HepG2 (cell line): ENCODE results near the gene TMEM171.

Experiments used
- BCLAF1 ChIP-seq: fragments of 450-650 bp; IDR thresholded peaks from 2 replicates; pipeline ENCODE4 v1.6.1; 2017; ENCODE audit warnings: mild to moderate bottlenecking
- ETV6 ChIP-seq: sonication (generic); formaldehyde crosslinking; conservative IDR thresholded peaks from 2 replicates; pipeline ENCODE4 v1.4.0; 2020; ENCODE audit warnings: missing genetic modification reagents
- FOXA1 ChIP-seq, 2 experiments: fragments of 450-650 bp in 1 of 2; sonication (generic) in 1 of 2; formaldehyde crosslinking in 1 of 2; IDR thresholded peaks; 2 replicates each; pipeline versions ENCODE4 v1.4.0 to v1.6.1; 2016 to 2020; ENCODE audit warnings: missing genetic modification reagents in 1 of 2
- HMGXB3 ChIP-seq: sonication (generic); formaldehyde crosslinking; IDR thresholded peaks from 2 replicates; pipeline ENCODE4 v1.4.0; 2020; ENCODE audit warnings: missing genetic modification reagents, borderline replicate concordance
- ONECUT2 ChIP-seq: sonication (generic); formaldehyde crosslinking; IDR thresholded peaks from 2 replicates; pipeline ENCODE4 v1.4.0; 2020; ENCODE audit warnings: missing genetic modification reagents
- POLR2A ChIP-seq, 2 experiments: IDR thresholded peaks; 2 replicates each; pipeline ENCODE4 v1.6.1; 2011; ENCODE audit warnings: low read depth in 2 of 2, low read length in 2 of 2, mild to moderate bottlenecking in 1 of 2, moderate library complexity in 1 of 2; ENCODE audit not compliant: insufficient read depth in 1 of 2
- ZBTB1 ChIP-seq: sonication (generic); formaldehyde crosslinking; IDR thresholded peaks from 2 replicates; pipeline ENCODE4 v1.4.0; 2020; ENCODE audit warnings: missing genetic modification reagents, borderline replicate concordance
- ZBTB20 ChIP-seq: sonication (generic); formaldehyde crosslinking; IDR thresholded peaks from 2 replicates; pipeline ENCODE4 v1.8.1; 2023; ENCODE audit warnings: missing genetic modification reagents, low read depth, mild to moderate bottlenecking, borderline replicate concordance
- ZBTB40 ChIP-seq, 2 experiments: fragments of 450-650 bp in 1 of 2; sonication (generic) in 1 of 2; formaldehyde crosslinking in 1 of 2; IDR thresholded peaks; 2 replicates each; pipeline versions ENCODE4 v1.6.1 to v1.8.0; 2016 to 2022; ENCODE audit warnings: antibody characterized with exemption in 1 of 2, mild to moderate bottlenecking in 1 of 2, missing genetic modification reagents in 1 of 2
- ZFP1 ChIP-seq: IDR thresholded peaks from 2 replicates; pipeline ENCODE4 v1.6.1; 2016
- ZMYM4 ChIP-seq: sonication (generic); formaldehyde crosslinking; IDR thresholded peaks from 2 replicates; pipeline ENCODE4 v1.8.1; 2023; ENCODE audit warnings: mild to moderate bottlenecking, missing genetic modification reagents
- ZNF275 ChIP-seq: sonication (generic); formaldehyde crosslinking; IDR thresholded peaks from 2 replicates; pipeline ENCODE4 v1.8.0; 2022; ENCODE audit warnings: missing genetic modification reagents, mild to moderate bottlenecking, inconsistent platforms, borderline replicate concordance
- ZNF331 ChIP-seq: sonication (generic); formaldehyde crosslinking; IDR thresholded peaks from 2 replicates; pipeline ENCODE4 v1.4.0; 2020; ENCODE audit warnings: missing genetic modification reagents
- ZNF598 ChIP-seq: sonication (generic); formaldehyde crosslinking; IDR thresholded peaks from 2 replicates; pipeline ENCODE4 v1.5.1; 2020; ENCODE audit warnings: mild to moderate bottlenecking, missing genetic modification reagents, borderline replicate concordance

- no peak for TF ChIP-seq ZNF598 (CRISPR knock-in tag)
- no peak for TF ChIP-seq HMGXB3 (CRISPR knock-in tag)
- no peak for TF ChIP-seq ONECUT2 (CRISPR knock-in tag)
- no peak for TF ChIP-seq ZBTB40 (IDR thresholded peaks at IDR 0.05)
- TF ChIP-seq ZBTB40 (CRISPR knock-in tag; IDR thresholded peaks at IDR 0.05): no peak
- TF ChIP-seq ETV6 (CRISPR knock-in tag): no peak
- TF ChIP-seq ZFP1: no peak
- TF ChIP-seq ZNF331: no peak
- TF ChIP-seq FOXA1 (IDR thresholded peaks at IDR 0.05): no peak
- no peak for TF ChIP-seq FOXA1 (CRISPR knock-in tag; IDR thresholded peaks at IDR 0.05)
- TF ChIP-seq ZNF275 (CRISPR knock-in tag): no peak
- no peak for TF ChIP-seq BCLAF1
- TF ChIP-seq ZMYM4 (CRISPR knock-in tag): no peak
- no peak for TF ChIP-seq POLR2A (IDR thresholded peaks at IDR 0.05; ENCODE audit: insufficient read depth in 1 of 2, low read depth in 2 of 2, low read length in 2 of 2)
- TF ChIP-seq ZBTB1 (CRISPR knock-in tag): no peak
- no peak for TF ChIP-seq ZBTB20
Measured at GRCh38 chr5:73135429-73136054, 15.2 kb downstream of the TMEM171 start.
